HFFc6 (cell line): Measurements from ENCODE around the gene RHBDF2. TPM values are rescaled to one million over a fixed set of nuclear protein-coding genes. Genes with fewer than 3 reads are reported as not detected.
"Not testable (repeated sequence)": the region's sequence is repeated elsewhere in the genome, so short reads cannot be mapped to it uniquely, and the experiment has no call there.

ENCODE experiments used
- DNase-seq: peaks from one replicate; pipeline ENCODE4 v3.0.0-alpha.2; 2018
- H3K27ac Mint-ChIP-seq: 2 replicates; pipeline ENCODE4 v1.8.0; 2020; ENCODE audit warnings: mild to moderate bottlenecking, mixed read lengths
- H3K27me3 Mint-ChIP-seq: 2 replicates; pipeline ENCODE4 v1.8.0; 2021; ENCODE audit warnings: mild to moderate bottlenecking, moderate library complexity, mixed read lengths; ENCODE audit not compliant: insufficient read depth
- H3K36me3 Mint-ChIP-seq: 2 replicates; pipeline ENCODE4 v1.8.0; 2021; ENCODE audit warnings: low read depth, mixed read lengths
- H3K4me1 Mint-ChIP-seq: 2 replicates; pipeline ENCODE4 v1.8.0; 2020; ENCODE audit warnings: low read depth, mixed read lengths
- H3K4me3 Mint-ChIP-seq: 2 replicates; pipeline ENCODE4 v1.8.0; 2020; ENCODE audit warnings: mild to moderate bottlenecking, moderate library complexity, mixed read lengths
- H3K9me3 Mint-ChIP-seq: 2 replicates; pipeline ENCODE4 v1.8.0; 2020; ENCODE audit warnings: mild to moderate bottlenecking, mixed read lengths
- total RNA-seq, 6 experiments: library from RNA; stranded (reverse); fragmentation: NEBNext Ultra II Directional; extraction: Animal tissue kit (Norgen Biotek cat#: 25700); gene quantifications; 2 replicates in 1 of 6; 3 replicates in 5 of 6; pipeline ENCODE4 v1.2.3, GENCODE V29; 2021
- TF ChIP-seq, protein P1 (sequence below): fragments of 200-600 bp; sonication (generic); IDR thresholded peaks from 2 replicates; pipeline ENCODE4 v1.5.0; 2021; ENCODE audit warnings: antibody characterized with exemption, mild to moderate bottlenecking

The RHBDF2 gene
- total RNA-seq, 6 experiments from 2014 or later = 7.1 to 13.1 (median 9.4) TPM

DNA sequence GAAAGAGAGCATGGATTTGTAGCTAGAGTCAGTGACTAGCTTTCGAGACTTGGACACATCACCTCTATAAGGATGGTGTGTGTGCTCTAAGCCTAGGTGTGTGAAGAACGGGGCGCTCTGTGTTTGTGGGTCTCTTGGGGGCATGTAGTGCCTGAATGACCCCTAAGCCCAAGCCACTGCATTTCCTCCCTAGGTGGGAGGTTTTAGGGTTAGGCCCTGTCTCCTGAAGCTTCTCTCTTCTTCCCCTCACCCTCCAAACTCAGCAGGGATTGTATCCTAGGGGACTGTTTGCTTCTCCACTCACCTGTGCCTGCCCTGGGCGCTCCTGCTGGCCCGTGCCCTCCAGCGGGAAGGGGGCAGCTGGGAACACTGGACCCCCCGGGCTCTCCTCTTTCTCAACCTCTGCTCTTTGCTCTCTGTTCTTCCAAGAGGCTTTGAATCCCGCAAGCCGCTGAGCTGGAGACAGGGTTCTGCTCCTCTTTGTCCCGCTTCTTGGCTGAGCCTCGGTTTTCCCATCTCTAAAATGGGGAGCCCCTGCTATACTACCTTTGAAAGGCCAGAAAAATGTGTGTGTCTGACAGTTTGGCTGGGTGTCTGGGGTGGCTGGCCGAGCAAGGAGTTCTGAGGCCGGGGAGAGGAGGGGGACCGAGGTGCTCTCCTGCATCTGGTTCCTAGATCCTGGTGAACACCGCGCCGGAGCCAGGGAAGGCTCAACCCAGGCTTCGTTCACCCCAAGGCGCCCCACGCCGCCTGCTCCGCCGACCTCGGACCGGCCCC is 35.5 kb upstream of the RHBDF2 start:
- TF ChIP-seq, protein P1, sequence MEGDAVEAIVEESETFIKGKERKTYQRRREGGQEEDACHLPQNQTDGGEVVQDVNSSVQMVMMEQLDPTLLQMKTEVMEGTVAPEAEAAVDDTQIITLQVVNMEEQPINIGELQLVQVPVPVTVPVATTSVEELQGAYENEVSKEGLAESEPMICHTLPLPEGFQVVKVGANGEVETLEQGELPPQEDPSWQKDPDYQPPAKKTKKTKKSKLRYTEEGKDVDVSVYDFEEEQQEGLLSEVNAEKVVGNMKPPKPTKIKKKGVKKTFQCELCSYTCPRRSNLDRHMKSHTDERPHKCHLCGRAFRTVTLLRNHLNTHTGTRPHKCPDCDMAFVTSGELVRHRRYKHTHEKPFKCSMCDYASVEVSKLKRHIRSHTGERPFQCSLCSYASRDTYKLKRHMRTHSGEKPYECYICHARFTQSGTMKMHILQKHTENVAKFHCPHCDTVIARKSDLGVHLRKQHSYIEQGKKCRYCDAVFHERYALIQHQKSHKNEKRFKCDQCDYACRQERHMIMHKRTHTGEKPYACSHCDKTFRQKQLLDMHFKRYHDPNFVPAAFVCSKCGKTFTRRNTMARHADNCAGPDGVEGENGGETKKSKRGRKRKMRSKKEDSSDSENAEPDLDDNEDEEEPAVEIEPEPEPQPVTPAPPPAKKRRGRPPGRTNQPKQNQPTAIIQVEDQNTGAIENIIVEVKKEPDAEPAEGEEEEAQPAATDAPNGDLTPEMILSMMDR = no peak
- Mint-ChIP-seq H3K9me3 (no peaks in the 10 kb centered on the region), H3K27me3 (peaks cover 24% of the 10 kb centered on the region), H3K36me3 (no peaks in the 10 kb centered on the region), H3K27ac (no peak overlapping the region), H3K4me3 (no peak overlapping the region), H3K4me1 (peaks cover 19% of the 10 kb centered on the region)
- no peak for DNase-seq

DNA sequence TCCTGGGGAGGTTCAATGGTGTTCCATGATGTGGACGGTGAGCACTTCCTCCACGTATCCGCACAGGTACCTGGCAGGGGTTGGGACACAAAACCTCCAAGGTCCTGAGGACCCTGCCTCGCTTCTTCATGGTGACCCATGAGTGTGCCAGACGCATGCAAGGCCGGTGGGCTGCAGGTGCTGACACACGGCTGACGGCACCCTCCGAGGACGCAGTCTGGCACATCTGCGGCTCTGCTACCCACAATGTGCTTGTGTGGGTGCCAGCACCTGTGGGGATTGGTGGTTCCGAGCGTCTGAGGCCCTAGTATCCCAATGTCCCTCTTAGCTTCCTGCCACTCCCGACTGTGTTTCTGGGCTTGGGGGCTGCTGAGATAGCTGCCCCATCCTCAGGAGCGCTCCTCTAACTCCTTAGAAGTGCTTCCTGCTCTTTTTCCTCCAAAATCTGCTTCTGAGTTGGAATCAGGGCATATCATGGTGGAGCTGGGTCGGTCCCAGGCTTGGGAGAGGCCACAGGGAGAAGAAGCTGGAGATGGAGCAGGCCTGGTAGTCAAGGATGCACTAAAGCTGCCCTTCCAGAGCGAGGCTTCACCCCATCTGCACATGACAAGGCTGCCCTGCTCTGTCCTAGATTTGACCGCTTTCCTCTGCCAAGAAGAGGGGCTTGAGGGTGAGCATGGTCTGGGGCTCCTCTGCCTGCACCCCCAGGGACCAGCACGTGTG is 34.7 kb upstream of the RHBDF2 start:
- H3K4me1 Mint-ChIP-seq = peaks cover 18% of the 10 kb centered on the region
- H3K36me3 Mint-ChIP-seq = no peaks in the 10 kb centered on the region
- H3K27me3 Mint-ChIP-seq = peaks cover 24% of the 10 kb centered on the region
- no peak overlapping the region for H3K27ac Mint-ChIP-seq
- H3K4me3 Mint-ChIP-seq = no peak overlapping the region
- TF ChIP-seq, protein P1 = no peak
- no peak for DNase-seq
- H3K9me3 Mint-ChIP-seq = no peaks in the 10 kb centered on the region

DNA sequence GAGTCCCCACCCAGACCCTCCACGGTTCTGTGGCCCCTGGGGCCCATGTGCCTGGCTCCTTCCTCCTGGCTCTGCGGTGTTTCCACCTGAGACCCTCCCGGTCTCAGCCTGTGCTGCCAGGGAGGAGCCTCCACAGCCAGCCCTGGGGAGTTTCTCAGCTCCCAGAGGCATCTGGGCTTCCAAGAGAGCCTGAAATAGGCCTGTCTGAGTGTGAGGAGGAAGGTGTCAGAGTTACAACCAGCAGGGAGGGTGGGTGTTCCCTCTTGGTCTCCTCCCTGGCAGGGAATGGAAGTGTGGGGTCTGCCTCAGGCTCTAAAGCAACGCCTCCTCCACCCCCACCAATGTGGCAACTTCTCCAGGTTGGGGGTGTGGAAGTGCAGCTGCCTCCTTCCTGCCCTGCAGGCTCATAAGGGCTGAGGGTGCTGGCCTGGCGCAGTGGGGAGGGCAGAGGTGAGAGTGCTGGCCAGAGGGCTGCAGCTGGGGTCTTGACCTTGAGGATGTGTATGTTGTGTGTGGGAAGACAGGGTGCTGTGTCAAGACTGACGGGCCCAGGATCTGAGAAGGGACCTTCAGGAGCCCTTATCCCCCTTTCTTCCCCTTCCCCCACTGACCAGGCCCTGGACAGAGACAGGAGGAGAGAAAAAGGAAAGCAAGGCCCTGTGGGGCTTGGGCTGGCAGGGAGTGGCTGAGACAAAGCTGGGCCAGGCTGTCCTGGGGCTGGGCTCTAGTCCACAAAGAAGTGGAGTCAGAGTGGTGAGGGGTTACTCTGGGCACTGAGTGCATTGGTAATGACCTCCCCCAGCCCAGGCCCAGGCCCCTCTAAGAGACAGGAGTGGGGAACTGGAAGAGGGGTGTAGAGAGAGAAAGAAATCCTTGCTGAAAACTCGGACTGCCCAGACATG is 33.9 kb upstream of the RHBDF2 start:
- H3K36me3 Mint-ChIP-seq = no peaks in the 10 kb centered on the region
- TF ChIP-seq, protein P1 = no peak
- H3K9me3 Mint-ChIP-seq = no peaks in the 10 kb centered on the region
- no peak for DNase-seq
- no peak overlapping the region for H3K27ac Mint-ChIP-seq
- H3K27me3 Mint-ChIP-seq = peaks cover 22% of the 10 kb centered on the region
- peaks cover 15% of the 10 kb centered on the region for H3K4me1 Mint-ChIP-seq
- H3K4me3 Mint-ChIP-seq = no peak overlapping the region

DNA sequence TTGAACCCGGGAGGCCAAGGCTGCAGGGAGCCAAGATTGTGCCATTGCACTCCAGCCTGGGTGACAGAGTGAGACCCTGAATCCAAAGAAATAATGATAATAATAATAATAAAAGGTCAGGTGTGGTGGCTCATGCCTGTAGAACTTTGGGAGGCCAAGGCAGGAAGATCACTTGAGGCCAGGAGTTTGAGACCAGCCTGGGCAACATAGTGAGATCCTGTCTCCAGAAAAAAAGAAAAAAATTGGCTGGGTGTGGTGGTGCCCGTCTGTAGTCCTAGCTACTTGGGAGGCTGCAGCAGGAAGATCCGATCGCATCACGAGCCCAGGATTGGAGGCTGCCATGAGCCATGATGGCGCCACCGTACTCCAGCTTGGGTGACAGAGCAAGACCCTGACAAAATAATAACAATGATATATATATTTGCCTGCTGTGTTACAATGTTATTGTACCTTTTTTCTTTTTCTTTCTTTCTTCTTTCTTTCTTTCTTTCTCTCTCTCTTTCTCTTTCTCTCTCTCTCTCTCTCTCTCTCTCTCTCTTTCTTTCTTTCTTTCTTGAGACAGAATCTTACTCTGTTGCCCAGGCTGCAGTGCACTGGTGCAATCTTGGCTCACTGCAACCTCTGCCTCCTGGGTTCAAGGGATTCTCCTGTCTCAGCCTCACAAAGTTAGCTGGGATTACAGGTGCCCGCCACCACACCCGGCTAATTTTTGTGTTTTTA is 32.6 kb upstream of the RHBDF2 start:
- H3K4me3 Mint-ChIP-seq, H3K9me3 Mint-ChIP-seq, H3K27ac Mint-ChIP-seq, DNase-seq, H3K36me3 Mint-ChIP-seq: not testable (repeated sequence)
- Mint-ChIP-seq H3K4me1 (peaks cover 27% of the 10 kb centered on the region), H3K27me3 (peaks cover 14% of the 10 kb centered on the region)

DNA sequence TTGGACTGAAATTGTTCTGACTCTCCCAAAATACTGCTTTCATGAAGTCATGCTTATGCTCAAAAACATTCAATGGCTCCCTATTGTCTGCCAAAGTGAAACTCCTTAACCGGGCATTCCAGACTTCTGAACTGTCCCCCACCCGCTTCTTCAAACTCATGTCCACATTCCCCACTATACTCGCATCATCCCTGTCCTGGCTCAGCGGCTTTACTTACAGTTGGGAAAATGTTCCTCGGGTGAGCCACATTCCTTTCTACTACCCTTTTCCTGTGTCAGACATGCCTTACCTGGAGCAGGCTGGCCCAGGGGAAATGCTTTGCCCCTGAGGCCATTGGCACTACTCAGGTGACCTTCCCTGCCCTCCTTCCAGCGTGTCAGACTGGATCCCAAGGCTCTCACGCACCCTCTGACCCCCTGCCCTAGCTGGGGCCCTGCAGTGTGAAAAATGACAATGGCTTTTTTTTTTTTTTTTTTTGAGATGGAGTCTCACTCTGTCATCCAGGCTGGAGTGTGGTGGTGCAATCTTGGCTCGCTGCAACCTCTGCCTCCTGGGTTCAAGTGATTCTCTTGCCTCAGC is 30.9 kb upstream of the RHBDF2 start:
- no peak for DNase-seq
- no peak overlapping the region for H3K4me3 Mint-ChIP-seq
- TF ChIP-seq, protein P1 = no peak
- no peaks in the 10 kb centered on the region for H3K36me3 Mint-ChIP-seq
- H3K4me1 Mint-ChIP-seq = peaks cover 37% of the 10 kb centered on the region
- peaks cover 9% of the 10 kb centered on the region for H3K27me3 Mint-ChIP-seq
- peak overlapping the region; percentile 67 for H3K27ac Mint-ChIP-seq
- H3K9me3 Mint-ChIP-seq = no peaks in the 10 kb centered on the region
